Measurements from ENCODE around the gene RNF144B.

Gene RNF144B

GRCh38 chr6:18412068-18412467 lies 24.9 kb downstream of the RNF144B start:
- no peak for DNase-seq

- DNase-seq, result no peak
Measured at GRCh38 chr6:18412644-18413043, 25.5 kb downstream of the RNF144B start.

- no peak for DNase-seq
Measured at GRCh38 chr6:18413381-18413780, 26.2 kb downstream of the RNF144B start.

GRCh38 chr6:18414116-18414515 lies 27.0 kb downstream of the RNF144B start:
- DNase-seq, result no peak

GRCh38 chr6:18415207-18415606 lies 28.1 kb downstream of the RNF144B start:
- no peak for DNase-seq

GRCh38 chr6:18415671-18416340 lies 28.7 kb downstream of the RNF144B start:
- no peak for DNase-seq

- DNase-seq, result no peak
Measured at GRCh38 chr6:18416341-18416679, 29.2 kb downstream of the RNF144B start.

- no peak for DNase-seq
Measured at GRCh38 chr6:18420328-18420727, 33.2 kb downstream of the RNF144B start.

- no peak for DNase-seq
Measured at GRCh38 chr6:18422136-18422535, 35.0 kb downstream of the RNF144B start.

- no peak for DNase-seq
Measured at GRCh38 chr6:18423426-18423825, 36.3 kb downstream of the RNF144B start.

- no peak for DNase-seq
Measured at GRCh38 chr6:18424201-18424600, 37.1 kb downstream of the RNF144B start.

- no peak for DNase-seq
Measured at GRCh38 chr6:18425218-18425617, 38.1 kb downstream of the RNF144B start.

- DNase-seq, result no peak
Measured at GRCh38 chr6:18427296-18427695, 40.1 kb downstream of the RNF144B start.

GRCh38 chr6:18429655-18430297 lies 42.6 kb downstream of the RNF144B start:
- no peak for DNase-seq

- no peak for DNase-seq
Measured at GRCh38 chr6:18431581-18431980, 44.4 kb downstream of the RNF144B start.

GRCh38 chr6:18432180-18432579 lies 45.0 kb downstream of the RNF144B start:
- no peak for DNase-seq

- DNase-seq, result no peak
Measured at GRCh38 chr6:18432619-18433018, 45.5 kb downstream of the RNF144B start.

- no peak for DNase-seq
Measured at GRCh38 chr6:18433059-18433458, 45.9 kb downstream of the RNF144B start.

GRCh38 chr6:18436341-18436740 lies 49.2 kb downstream of the RNF144B start:
- DNase-seq, result no peak

- DNase-seq, result no peak
Measured at GRCh38 chr6:18439581-18439980, 52.4 kb downstream of the RNF144B start.

- no peak for DNase-seq
Measured at GRCh38 chr6:18441251-18441979, 54.3 kb downstream of the RNF144B start.

- no peak for DNase-seq
Measured at GRCh38 chr6:18444111-18444510, 57.0 kb downstream of the RNF144B start.

GRCh38 chr6:18445228-18445627 lies 58.1 kb downstream of the RNF144B start:
- no peak for DNase-seq

GRCh38 chr6:18446771-18447170 lies 59.6 kb downstream of the RNF144B start:
- DNase-seq, result no peak

Measured in activated CD8-positive, alpha-beta memory T cell treated with anti-CD3 and anti-CD28 coated beads, Interleukin-2, amount 50 U/mL, for 4 hours (primary cell).